ENCODE data around the gene PRPF8.

PRPF8 gene

GRCh38 chr17:1645207-1646171 is 39.2 kb downstream of the PRPF8 start, which contains the start of gene SCARF1:
Gene SCARF1, minus strand, starts transcription at chr17:1645732. Its CDS starts 35 bp downstream, at chr17:1645697.
- Mint-ChIP-seq H3K27ac (peak within 1 kb of the TSS; percentile 92), H3K4me1 (peaks cover 61% of the 10 kb centered on the region), H3K27me3 (no peaks in the 10 kb centered on the region), H3K36me3 (peaks cover 17% of the 10 kb centered on the region), H3K4me3 (peak within 1 kb of the TSS; percentile 86), H3K9me3 (no peaks in the 10 kb centered on the region)
- no peak for ATAC-seq

GRCh38 chr17:1644493-1645206 is 40.0 kb downstream of the PRPF8 start:
- Mint-ChIP-seq H3K4me3 (peak overlapping the region; percentile 86), H3K27ac (peak overlapping the region; percentile 92)
- ATAC-seq: peak; percentile 51

GRCh38 chr17:1643999-1644492 is 40.6 kb downstream of the PRPF8 start:
- ATAC-seq: peak; percentile 3
- Mint-ChIP-seq H3K27me3 (no peaks in the 10 kb centered on the region), H3K36me3 (peaks cover 16% of the 10 kb centered on the region), H3K4me3 (peak overlapping the region; percentile 86), H3K27ac (peak overlapping the region; percentile 92), H3K9me3 (no peaks in the 10 kb centered on the region), H3K4me1 (peaks cover 60% of the 10 kb centered on the region)

More at GRCh38 chr17:1644493-1645206, 40.0 kb downstream of the PRPF8 start:
- H3K27me3 Mint-ChIP-seq: no peaks in the 10 kb centered on the region
- H3K9me3 Mint-ChIP-seq: no peaks in the 10 kb centered on the region
- peaks cover 16% of the 10 kb centered on the region for H3K36me3 Mint-ChIP-seq
- H3K4me1 Mint-ChIP-seq: peaks cover 54% of the 10 kb centered on the region

GRCh38 chr17:1643293-1643998 is 41.2 kb downstream of the PRPF8 start:
- Mint-ChIP-seq H3K27ac (peak overlapping the region; percentile 92), H3K27me3 (no peaks in the 10 kb centered on the region), H3K4me3 (no peak overlapping the region), H3K9me3 (no peaks in the 10 kb centered on the region), H3K36me3 (peaks cover 16% of the 10 kb centered on the region), H3K4me1 (peaks cover 62% of the 10 kb centered on the region)
- ATAC-seq: peak; percentile 34

GRCh38 chr17:1641065-1641403 is 43.6 kb downstream of the PRPF8 start:
- H3K36me3 Mint-ChIP-seq: peaks cover 3% of the 10 kb centered on the region
- no peak overlapping the region for H3K27ac Mint-ChIP-seq
- no peak overlapping the region for H3K4me3 Mint-ChIP-seq
- no peak for ATAC-seq
- no peaks in the 10 kb centered on the region for H3K27me3 Mint-ChIP-seq
- peaks cover 41% of the 10 kb centered on the region for H3K4me1 Mint-ChIP-seq
- no peaks in the 10 kb centered on the region for H3K9me3 Mint-ChIP-seq

- Mint-ChIP-seq H3K27me3 (no peaks in the 10 kb centered on the region), H3K9me3 (no peaks in the 10 kb centered on the region), H3K36me3 (peaks cover 6% of the 10 kb centered on the region), H3K4me1 (peaks cover 36% of the 10 kb centered on the region), H3K4me3 (no peak overlapping the region), H3K27ac (no peak overlapping the region)
- no peak for ATAC-seq
Measured at GRCh38 chr17:1640329-1641064, 44.2 kb downstream of the PRPF8 start.

- H3K4me1 Mint-ChIP-seq: peaks cover 28% of the 10 kb centered on the region
- H3K27ac Mint-ChIP-seq: peak overlapping the region; percentile 53
- ATAC-seq: no peak
- H3K36me3 Mint-ChIP-seq: peaks cover 6% of the 10 kb centered on the region
- no peaks in the 10 kb centered on the region for H3K27me3 Mint-ChIP-seq
- H3K9me3 Mint-ChIP-seq: no peaks in the 10 kb centered on the region
- no peak overlapping the region for H3K4me3 Mint-ChIP-seq
Measured at GRCh38 chr17:1639549-1640180, 45.0 kb downstream of the PRPF8 start.

GRCh38 chr17:1638624-1639300 is 45.9 kb downstream of the PRPF8 start:
- Mint-ChIP-seq H3K27ac (peak overlapping the region; percentile 53), H3K36me3 (peaks cover 6% of the 10 kb centered on the region), H3K9me3 (no peaks in the 10 kb centered on the region), H3K4me3 (no peak overlapping the region), H3K4me1 (peaks cover 19% of the 10 kb centered on the region), H3K27me3 (no peaks in the 10 kb centered on the region)
- ATAC-seq: no peak

GRCh38 chr17:1638171-1638590 is 46.5 kb downstream of the PRPF8 start:
- ATAC-seq: no peak
- no peaks in the 10 kb centered on the region for H3K9me3 Mint-ChIP-seq
- H3K4me1 Mint-ChIP-seq: peaks cover 18% of the 10 kb centered on the region
- H3K27ac Mint-ChIP-seq: peak overlapping the region; percentile 53
- peaks cover 6% of the 10 kb centered on the region for H3K36me3 Mint-ChIP-seq
- H3K4me3 Mint-ChIP-seq: no peak overlapping the region
- H3K27me3 Mint-ChIP-seq: no peaks in the 10 kb centered on the region

GRCh38 chr17:1636732-1637285 is 47.9 kb downstream of the PRPF8 start:
- ATAC-seq: no peak
- peaks cover 20% of the 10 kb centered on the region for H3K4me1 Mint-ChIP-seq
- H3K36me3 Mint-ChIP-seq: peaks cover 6% of the 10 kb centered on the region
- H3K4me3 Mint-ChIP-seq: no peak overlapping the region
- H3K27me3 Mint-ChIP-seq: no peaks in the 10 kb centered on the region
- H3K27ac Mint-ChIP-seq: peak overlapping the region; percentile 53
- no peaks in the 10 kb centered on the region for H3K9me3 Mint-ChIP-seq

GRCh38 chr17:1635675-1636465 is 48.8 kb downstream of the PRPF8 start:
- H3K9me3 Mint-ChIP-seq: no peaks in the 10 kb centered on the region
- peaks cover 26% of the 10 kb centered on the region for H3K4me1 Mint-ChIP-seq
- no peak for ATAC-seq
- no peak overlapping the region for H3K4me3 Mint-ChIP-seq
- peak overlapping the region; percentile 50 for H3K27ac Mint-ChIP-seq
- peaks cover 6% of the 10 kb centered on the region for H3K36me3 Mint-ChIP-seq
- H3K27me3 Mint-ChIP-seq: no peaks in the 10 kb centered on the region

- Mint-ChIP-seq H3K4me1 (peaks cover 32% of the 10 kb centered on the region), H3K4me3 (no peak overlapping the region), H3K9me3 (no peaks in the 10 kb centered on the region), H3K27me3 (no peaks in the 10 kb centered on the region), H3K36me3 (peaks cover 6% of the 10 kb centered on the region), H3K27ac (no peak overlapping the region)
- no peak for ATAC-seq
Measured at GRCh38 chr17:1634841-1635650, 49.6 kb downstream of the PRPF8 start.
